HG02588 (cell line): ENCODE results near the gene ASAP2.

Experiments used
- ATAC-seq: cut with Tn5 transposase; IDR thresholded peaks from one replicate; pipeline ENCODE4 v1.9.1; 2021; ENCODE audit warnings: mild to moderate bottlenecking, moderate library complexity; ENCODE audit not compliant: unreplicated experiment

Gene ASAP2

DNA sequence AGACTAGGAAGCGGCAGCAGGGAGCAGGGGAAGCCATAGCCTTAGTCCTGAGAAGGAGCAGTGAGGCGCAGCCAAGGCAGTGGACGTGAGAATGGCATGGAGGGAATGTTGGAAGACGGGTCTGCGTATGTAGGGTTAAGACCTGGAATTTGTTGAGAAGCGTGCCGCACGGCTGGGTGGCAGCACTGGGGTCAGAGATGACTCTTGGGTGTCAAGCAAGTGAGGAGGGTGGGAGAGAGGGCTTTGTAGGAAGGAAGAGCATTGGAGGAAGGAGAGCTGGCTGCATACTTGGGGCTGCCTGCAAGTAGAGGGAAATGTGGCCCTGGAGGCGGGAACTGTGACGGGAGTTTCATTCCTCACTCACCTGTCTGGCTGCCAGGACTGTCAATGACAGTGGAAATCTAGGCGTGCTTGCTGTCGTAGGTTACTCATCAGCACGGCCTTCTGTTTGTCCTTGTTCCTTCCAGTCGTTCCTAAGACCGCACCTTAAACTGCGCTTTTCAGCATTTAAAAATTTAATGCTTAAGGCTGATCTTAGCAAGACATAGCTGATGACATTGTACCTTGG, 108.8 kb downstream of the ASAP2 start:
- ATAC-seq = no peak

DNA sequence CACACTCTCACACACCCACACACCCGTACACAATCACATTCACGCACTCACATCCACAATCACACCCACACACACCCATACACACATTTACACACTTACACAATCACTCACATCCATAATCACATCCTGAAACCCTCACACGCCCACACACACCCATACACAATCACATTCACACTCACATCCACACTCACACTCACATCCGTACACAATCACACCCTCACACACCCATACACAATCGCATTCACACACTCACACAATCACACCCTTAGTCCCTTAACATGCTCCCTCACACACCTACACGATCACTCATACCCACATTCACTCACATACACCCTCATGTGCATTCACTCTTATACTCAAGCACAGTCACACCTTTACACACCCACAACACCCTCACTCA, 110.9 kb downstream of the ASAP2 start:
- no peak for ATAC-seq

DNA sequence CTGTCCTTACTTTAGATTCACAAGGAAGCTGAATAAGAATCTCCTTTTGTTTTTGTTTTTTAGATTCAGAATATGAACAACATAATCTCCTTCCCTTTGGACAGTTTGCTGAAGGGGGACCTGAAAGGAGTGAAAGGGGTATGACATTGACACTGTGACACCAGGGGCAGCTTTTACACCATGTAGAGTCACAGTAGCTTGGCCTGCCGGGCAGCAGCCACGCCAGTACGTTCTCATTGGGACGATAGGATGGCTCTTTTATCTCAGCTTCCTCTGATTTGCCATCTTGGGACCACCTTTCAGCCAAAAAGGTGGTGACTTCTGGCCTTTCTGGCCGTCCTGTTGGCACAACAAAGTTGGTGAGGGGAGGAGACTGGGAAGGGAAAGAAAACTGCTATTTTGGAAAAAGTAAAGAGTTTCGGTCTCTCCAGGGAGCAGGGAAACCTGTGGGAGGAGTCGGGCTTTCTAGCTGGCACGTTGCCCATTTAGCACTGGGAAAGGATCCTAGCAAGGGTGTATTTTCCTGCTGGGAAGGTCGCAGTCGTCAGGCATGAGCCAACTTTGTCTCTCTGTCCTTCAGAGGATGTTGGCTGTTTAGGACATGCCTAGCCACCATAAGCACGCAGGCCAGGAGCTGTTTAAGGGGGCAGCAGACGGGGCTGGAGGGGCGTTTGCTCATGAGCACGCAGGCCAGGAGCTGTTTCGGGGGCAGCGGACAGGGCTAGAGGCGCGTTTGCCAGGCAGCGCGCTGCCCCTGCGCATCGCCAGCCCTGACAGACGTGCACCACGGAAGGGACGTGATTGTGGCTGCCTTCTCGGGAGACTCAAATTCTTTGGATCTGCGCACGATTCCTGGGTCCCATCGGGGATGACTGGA, 112.1 kb downstream of the ASAP2 start:
- no peak for ATAC-seq

DNA sequence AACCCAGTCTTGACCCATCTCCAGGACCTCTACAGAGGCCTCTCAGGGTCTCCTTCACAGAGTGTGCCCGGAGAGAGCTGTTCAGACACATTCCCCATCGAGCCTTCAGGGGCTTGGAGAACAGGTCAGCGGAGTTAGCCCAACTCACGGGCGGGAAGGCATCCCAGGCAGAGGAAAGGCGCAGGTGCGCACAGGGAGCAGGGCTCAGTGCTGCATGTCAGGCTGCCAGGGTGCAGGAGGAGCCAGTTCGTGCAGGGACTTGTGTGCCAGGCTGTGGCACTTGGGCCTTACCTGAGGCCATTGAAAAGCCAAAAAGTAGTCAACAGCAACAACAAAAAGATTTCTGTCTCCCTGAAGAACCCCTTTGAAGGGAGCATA, 112.7 kb downstream of the ASAP2 start:
- no peak for ATAC-seq

DNA sequence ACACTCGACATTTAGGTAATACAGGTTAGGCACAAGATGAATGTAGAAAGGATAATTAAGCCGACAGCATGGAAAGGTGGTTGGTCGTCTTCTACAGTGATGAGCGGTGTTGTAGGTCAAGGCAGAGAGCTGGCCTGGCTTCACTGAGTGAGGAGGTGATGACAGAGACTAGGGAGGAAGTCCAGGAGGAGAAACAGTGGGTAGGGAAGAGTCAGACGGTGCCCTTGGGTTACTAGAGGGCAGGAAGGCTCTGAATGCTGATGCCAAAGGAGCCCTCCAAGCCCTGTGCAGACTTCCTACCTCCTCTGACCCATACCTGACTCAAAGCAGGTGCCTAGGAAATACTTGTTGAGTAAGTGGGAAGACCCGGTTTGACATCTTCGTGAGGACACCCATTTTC, 116.0 kb downstream of the ASAP2 start:
- no peak for ATAC-seq

DNA sequence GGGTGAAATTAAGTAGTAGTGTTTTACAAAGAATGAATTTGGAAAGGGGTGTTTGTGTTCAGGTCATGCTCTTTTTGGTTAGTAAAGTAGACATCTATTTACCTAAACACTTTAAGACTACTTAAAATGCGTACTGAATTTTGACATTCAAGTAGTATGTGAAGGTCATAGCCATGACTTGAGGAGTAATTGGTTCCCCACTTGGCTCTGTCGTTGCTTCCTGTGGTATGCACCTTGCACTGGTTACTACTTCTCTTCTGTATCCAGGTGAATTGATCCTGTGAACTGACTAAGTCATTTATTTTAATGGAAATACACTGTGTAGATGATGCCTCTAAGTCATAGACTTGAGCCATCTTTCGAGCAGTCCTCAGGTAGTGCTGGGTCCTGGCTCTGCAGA, 118.8 kb downstream of the ASAP2 start:
- no peak for ATAC-seq

DNA sequence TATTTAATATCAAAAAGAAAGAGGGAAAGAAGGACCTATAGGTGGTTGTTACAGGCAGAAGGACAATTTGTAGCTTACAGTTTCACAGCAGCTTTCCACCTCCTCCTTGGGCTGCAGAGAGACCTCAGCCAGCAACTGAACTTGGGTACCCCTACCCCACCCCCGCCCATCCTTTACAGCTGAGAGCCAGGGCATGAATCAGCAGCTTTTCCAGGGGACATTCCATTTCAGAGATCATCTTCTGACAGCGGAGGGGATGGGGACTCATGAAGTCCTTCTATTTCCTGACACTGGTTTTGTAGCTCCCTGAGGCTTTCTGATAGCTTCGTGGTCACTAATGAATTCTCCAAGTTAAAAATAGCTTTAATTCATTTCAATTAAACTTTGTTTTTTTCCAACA, 120.4 kb downstream of the ASAP2 start:
- no peak for ATAC-seq

DNA sequence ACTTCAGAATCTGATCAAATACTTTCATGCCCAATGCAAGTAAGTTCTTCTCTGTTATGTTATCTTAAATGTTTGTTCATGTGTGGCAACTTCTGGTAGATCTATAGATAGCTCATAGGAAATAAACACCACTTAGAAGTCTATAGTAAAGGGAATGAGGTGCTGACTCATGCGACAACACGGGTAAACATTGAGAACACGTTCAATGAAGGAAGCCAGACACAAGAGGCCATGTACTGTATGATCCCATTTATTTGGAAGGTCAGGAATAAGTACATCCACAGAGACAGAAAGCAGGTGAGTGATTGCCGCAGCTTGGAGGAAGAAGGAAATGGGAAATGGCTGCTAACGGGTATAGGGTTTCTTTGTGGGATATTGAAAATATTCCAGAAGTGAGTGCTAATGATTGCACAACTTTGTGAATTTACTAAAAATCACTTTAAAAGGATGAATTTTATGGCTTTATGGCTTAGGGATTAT, 121.3 kb downstream of the ASAP2 start:
- ATAC-seq = no peak

DNA sequence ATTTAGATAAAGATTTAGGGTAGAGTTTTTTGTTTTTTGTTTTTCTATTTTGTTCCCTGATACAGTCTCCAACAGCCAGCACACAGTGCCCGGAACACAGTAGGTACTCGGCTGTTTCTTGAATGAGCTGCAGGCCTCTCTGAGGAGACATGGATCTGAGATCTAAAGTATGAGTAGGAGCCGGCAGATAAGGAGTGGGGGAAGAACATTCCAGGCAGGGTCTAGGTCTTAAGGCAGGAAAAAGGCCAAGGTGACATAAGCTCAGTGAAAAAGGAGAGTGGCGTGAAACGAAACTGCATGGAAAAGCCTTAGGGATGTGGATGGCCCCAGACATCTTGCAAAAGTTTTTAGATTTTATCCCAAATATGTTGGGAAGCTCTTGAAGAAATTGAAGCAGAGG, 122.3 kb downstream of the ASAP2 start:
- no peak for ATAC-seq

DNA sequence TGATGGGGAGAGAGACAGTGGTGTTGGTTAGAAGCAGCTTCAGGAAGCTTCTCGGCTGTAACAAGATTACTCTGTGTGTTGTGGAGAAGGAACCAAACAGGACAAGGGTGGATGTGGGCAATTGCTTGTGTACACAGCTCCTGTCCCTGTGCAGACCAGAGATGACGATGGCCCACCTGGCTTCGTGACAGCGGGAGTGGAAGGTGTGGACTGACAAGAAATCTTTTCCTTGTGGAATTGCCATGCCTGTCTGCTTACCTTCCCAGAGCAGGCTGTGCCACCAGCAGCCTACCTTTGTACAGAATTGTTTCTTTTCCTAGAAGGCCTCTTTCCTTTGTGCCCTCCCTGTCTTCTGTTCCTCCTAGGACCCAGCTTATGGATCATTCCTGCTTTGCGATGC, 122.9 kb downstream of the ASAP2 start:
- ATAC-seq = no peak

DNA sequence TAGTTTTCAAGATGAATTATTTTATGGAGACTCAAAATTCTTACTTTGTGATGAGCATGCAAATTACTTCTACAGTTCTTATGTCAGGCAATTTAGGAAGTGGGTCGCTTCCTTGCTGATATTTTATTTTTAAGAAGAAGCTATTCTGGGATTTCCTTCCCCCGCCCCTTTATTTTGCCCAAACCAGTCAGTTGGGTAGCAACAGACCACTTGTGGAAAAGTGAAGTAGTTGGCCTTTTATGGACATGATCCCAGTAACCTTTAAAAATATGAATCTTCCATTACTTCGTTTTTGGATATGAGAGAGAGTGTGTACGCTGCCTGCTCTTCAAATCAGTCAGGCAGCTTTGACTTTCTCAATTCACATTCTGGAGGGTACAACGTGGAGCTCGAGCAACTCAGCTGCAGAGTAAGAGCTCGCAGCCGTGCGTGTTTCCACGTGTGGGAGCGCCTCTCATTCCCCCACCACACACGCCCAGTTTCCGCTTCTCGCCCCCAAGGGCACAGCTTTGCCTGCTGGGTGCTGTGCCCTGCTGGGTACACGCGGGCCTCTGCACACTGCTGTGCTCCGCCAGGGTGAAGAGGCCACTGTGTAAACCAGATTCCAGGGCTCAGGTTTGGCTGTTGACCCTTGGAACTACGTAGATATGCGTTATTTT, 124.1 kb downstream of the ASAP2 start:
- ATAC-seq = no peak

DNA sequence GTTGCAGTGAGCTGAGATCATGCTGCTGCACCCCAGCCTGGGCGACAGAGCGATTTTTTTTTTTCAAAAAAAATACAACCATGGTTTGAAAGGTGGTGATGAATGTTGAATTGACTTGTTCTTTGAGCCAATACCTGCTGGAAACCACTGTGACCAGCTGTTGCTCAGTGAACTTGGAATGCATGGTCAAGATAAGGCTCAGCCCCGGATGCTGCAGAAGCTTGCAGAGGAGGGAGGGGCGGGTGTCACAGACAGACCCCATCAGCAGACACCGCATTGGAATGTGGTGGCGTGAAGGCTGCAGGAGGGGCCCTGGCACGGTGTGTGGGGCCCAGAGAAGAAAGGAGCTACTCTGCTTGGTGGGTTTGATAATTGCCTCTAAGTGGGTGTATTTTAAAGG, 125.1 kb downstream of the ASAP2 start:
- ATAC-seq = no peak

DNA sequence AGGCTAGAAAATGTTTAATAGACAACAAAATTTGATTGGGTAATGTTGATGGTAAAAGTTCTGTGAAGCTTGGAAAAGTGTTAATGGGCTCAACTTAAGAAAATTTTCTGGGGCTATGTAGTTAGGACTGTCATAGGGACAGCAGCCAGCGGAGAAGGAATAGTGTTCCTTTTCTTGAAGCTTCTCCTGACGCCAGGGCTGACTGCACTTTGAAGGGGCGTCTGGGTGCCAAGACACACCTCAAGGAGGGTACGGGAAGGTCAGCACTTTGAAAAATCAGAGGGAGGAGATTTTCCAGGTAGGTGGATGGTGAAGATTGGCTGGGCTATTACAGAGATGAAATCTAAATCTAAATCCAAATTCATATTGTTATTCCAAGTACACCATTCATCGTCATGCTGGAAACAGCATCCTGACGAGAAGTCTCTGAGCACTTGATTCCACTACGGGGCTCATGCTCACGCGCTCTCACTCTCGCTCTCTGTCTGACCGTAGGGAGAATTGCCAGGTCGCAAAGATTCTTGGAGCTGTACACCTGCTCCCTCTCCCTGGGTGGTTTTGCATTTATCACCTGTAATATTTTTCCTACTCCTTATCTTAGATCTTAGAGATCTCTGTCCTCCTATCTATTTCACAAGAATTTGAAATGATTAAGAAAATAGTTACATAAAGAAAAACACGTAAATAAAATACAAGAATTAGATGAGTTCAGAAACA, 125.7 kb downstream of the ASAP2 start:
- no peak for ATAC-seq

DNA sequence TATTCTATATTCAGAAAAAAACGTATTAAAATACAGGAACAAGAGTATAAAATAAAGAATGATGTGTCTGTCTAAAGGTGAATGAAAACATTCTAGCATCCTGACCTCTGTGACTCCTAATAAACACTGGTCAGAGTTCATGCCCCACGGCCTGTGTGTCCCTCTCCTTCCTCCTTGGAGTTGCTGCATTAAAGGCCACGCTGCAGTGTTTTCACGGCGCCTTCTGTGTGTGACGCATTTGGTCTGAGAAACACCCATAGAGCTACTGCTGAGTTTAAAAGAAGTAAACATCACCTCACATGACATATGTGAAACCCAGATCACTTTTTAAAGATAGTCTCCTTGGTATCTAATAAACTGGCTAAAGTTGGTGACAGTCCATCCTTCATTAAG, 126.2 kb downstream of the ASAP2 start:
- ATAC-seq = no peak

DNA sequence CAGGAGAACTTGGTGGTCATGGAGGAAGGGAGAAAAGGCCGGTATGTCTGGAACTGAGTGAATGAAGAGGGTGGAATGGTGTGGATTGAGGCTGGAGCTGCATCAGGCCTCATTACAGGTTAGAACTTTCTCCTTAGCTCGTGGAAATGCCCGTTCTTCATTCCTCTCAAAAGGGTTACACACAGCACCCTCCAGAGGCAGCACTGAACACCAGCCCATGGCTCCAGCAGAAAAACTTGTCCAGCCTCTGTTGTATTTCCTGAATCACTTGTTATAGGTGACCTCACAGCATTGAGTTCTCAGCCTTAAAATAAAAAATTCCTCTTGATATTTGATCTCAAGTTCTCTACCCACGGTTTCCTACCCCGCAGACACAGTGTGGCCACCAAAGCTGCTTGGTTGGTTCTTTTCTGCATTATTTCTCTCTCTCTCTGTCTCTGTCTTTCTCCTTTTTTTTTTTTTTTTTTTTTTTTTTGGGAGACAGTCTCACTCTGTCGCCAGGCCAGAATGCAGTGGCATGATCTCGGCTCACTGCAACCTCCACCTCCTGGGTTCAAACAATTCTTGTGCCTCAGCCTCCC, 127.1 kb downstream of the ASAP2 start:
- ATAC-seq = no peak

DNA sequence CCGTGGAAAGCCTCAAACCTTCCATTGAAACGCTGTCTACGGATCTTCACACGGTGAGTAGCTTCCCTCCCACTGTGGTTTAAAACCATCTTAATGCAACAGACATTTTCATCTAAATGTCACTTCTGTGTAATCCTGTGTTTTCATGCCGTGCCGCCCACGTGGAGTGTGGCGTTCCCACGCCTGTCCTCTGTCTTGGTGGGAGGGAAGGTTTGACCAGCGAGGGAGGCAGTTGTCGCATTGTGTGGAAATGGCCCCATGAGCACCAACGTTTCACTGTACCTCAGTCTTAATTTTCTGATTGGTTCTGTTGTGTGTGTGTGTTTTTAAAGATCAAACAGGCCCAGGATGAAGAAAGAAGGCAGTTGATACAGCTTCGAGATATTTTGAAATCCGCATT, 128.1 kb downstream of the ASAP2 start:
- ATAC-seq = no peak

DNA sequence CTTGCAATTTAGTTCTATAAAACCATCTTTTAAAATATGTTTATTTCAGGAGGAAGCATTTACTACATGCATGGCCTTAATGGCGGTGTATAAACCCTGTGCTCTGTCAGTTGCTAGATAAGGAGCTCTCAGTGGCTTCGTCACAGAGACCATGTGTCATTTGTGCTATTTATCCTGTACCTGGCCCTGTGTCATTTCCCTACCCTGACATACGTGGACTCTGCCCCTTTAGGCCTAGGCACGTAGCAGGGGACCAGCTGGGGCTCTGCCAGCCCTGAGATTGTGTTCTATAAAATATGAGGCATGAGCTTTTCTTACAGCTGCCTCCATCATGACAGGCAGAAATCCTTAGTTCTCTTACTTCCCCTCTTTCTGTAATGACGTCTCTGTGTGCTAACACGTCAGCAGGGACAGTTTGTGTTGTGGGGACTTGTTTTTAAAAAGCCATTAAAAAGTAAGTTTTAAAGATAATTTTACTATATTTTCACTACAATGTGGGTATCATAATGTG, 128.8 kb downstream of the ASAP2 start:
- ATAC-seq = no peak

DNA sequence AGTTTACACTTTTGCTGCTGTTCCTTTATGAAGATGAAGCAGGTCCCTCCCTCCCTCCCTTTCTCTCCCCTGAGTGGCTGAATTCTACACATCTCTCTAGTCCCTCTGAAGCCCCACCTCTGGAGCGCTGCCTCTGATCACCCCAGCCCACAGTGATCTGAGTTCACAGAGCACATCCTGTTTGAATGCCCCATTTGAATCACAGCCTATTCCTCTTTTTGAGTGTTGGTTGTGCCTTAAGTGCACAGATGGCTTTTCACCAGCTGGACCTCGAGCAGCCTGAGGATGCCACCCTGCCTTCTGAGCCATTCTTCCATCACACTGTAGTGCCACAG, 129.6 kb downstream of the ASAP2 start:
- ATAC-seq = no peak

DNA sequence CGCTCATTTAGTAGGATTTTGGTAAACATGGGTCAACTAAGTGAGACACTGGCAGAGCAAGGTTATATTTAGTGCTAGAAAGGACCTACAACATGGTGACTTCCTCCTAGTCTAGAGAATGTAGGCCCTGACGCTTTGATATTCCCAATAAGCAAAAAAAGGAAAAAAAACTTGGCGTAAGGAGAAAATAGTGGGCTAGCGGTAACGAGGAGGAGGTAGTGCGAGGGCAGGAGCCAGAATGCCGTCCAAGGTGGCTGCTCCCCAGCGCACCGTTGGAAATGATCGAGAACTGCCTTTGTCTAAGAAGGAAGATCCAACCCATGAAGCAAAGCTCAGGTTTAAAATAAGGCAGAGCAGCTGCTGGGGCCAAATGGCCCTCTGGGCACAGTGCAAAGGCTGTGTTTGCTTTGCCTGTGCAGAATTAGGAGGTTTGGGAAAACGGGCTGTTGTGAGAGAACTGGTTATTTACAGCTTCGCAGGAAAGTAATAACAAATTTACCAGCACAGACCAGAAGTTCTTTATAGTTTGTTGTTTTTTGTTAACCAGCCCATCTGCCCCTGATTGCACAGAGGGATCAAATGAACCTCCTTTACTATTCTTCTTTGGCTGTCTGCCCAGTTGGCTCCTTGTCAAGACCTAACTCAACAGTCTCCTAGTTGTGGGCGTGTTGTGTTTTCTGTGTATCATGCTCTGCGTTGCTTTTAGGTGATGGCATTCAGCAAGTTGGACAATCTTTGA, 130.1 kb downstream of the ASAP2 start:
- no peak for ATAC-seq

DNA sequence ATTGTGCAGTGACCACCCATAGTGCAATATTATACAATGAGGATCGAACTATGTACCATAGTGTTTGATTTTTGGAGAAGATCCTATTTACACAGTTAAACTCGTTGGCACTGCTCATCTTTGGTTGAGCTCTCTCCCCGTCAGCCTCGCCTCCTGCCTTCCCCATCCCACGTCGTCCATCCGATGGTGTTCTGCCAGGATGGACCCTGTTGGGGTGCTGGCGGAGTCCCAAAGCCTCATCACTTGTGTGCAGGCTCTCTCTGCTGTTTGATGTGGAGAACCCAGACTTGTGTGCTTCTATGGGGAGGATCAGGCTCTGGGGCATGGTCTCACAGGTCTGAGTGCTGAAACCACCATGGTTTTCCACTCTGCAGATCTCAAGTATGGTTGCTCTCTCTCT, 131.3 kb downstream of the ASAP2 start:
- ATAC-seq = no peak
